ENCODE measurements around the gene KRT6A. TPM values are rescaled to one million over a fixed set of nuclear protein-coding genes. Genes with fewer than 3 reads are reported as not detected.
"Not testable (repeated sequence)": the region's sequence is repeated elsewhere in the genome, so short reads cannot be mapped to it uniquely, and the experiment has no call there.

The KRT6A gene
- total RNA-seq, 1 donor from 2014 or later = not detected

- DNase-seq (ENCODE audit: low spot score in 2 of 2) = no peak
- FAIRE-seq = no peak
These were observed 14.0 kb upstream of the KRT6A start for GRCh38 chr12:52506858-52507715.

- FAIRE-seq = no peak
- DNase-seq (ENCODE audit: low spot score in 2 of 2) = no peak
These were observed 9.8 kb upstream of the KRT6A start for GRCh38 chr12:52502877-52503276.

- no peak for FAIRE-seq
- no peak for DNase-seq (ENCODE audit: low spot score in 2 of 2)
These were observed 8.4 kb upstream of the KRT6A start for GRCh38 chr12:52501490-52501889.

GRCh38 chr12:52500574-52500973 is 7.5 kb upstream of the KRT6A start:
- not testable (repeated sequence) for DNase-seq (ENCODE audit: low spot score in 2 of 2); FAIRE-seq

GRCh38 chr12:52499806-52500560 is 6.9 kb upstream of the KRT6A start:
- DNase-seq (ENCODE audit: low spot score in 2 of 2) (no peak), FAIRE-seq (no peak)

- FAIRE-seq = no peak
- no peak for DNase-seq (ENCODE audit: low spot score in 2 of 2)
These were observed 5.9 kb upstream of the KRT6A start for GRCh38 chr12:52498946-52499345.

GRCh38 chr12:52497975-52498374 is 4.9 kb upstream of the KRT6A start:
- no peak for DNase-seq (ENCODE audit: low spot score in 2 of 2)
- FAIRE-seq = no peak

GRCh38 chr12:52496590-52497071 is 3.6 kb upstream of the KRT6A start:
- FAIRE-seq = no peak

GRCh38 chr12:52496054-52496453 is 3.0 kb upstream of the KRT6A start:
- FAIRE-seq (no peak), DNase-seq (ENCODE audit: low spot score in 2 of 2) (no peak)

More at GRCh38 chr12:52496590-52497071, 3.6 kb upstream of the KRT6A start:
- no peak for DNase-seq (ENCODE audit: low spot score in 2 of 2)

GRCh38 chr12:52495389-52495788 is 2.3 kb upstream of the KRT6A start:
- DNase-seq (ENCODE audit: low spot score in 2 of 2) = no peak
- FAIRE-seq = no peak

GRCh38 chr12:52494518-52494917 is 1.5 kb upstream of the KRT6A start:
- FAIRE-seq (no peak), DNase-seq (ENCODE audit: low spot score in 2 of 2) (no peak)

GRCh38 chr12:52494100-52494499 is 1.0 kb upstream of the KRT6A start:
- DNase-seq (ENCODE audit: low spot score in 2 of 2) (no peak), FAIRE-seq (no peak)

GRCh38 chr12:52492405-52492804 is 652 bp downstream of the KRT6A start:
- not testable (repeated sequence) for DNase-seq (ENCODE audit: low spot score in 2 of 2); FAIRE-seq

- FAIRE-seq = not testable (repeated sequence)
These were observed 1.6 kb downstream of the KRT6A start for GRCh38 chr12:52491495-52491894.

GRCh38 chr12:52488736-52489135 is 4.3 kb downstream of the KRT6A start:
- FAIRE-seq (no peak), DNase-seq (ENCODE audit: low spot score in 2 of 2) (no peak)

More at GRCh38 chr12:52491495-52491894, 1.6 kb downstream of the KRT6A start:
- DNase-seq (ENCODE audit: low spot score in 2 of 2) = not testable (repeated sequence)

GRCh38 chr12:52487744-52488443 is 5.2 kb downstream of the KRT6A start:
- FAIRE-seq = not testable (repeated sequence)

GRCh38 chr12:52487211-52487610 is 5.8 kb downstream of the KRT6A start:
- DNase-seq (ENCODE audit: low spot score in 2 of 2) (no peak), FAIRE-seq (no peak)

More at GRCh38 chr12:52487744-52488443, 5.2 kb downstream of the KRT6A start:
- DNase-seq (ENCODE audit: low spot score in 2 of 2) = not testable (repeated sequence)

- FAIRE-seq = no peak
- no peak for DNase-seq (ENCODE audit: low spot score in 2 of 2)
These were observed 6.6 kb downstream of the KRT6A start for GRCh38 chr12:52486166-52487105.

- no peak for FAIRE-seq
- DNase-seq (ENCODE audit: low spot score in 2 of 2) = no peak
These were observed 13.0 kb downstream of the KRT6A start for GRCh38 chr12:52480073-52480472.
